Measurements from ENCODE around the gene DGKH. TPM values are rescaled to one million over a fixed set of nuclear protein-coding genes. Genes with fewer than 3 reads are reported as not detected.

Gene DGKH, protein sequence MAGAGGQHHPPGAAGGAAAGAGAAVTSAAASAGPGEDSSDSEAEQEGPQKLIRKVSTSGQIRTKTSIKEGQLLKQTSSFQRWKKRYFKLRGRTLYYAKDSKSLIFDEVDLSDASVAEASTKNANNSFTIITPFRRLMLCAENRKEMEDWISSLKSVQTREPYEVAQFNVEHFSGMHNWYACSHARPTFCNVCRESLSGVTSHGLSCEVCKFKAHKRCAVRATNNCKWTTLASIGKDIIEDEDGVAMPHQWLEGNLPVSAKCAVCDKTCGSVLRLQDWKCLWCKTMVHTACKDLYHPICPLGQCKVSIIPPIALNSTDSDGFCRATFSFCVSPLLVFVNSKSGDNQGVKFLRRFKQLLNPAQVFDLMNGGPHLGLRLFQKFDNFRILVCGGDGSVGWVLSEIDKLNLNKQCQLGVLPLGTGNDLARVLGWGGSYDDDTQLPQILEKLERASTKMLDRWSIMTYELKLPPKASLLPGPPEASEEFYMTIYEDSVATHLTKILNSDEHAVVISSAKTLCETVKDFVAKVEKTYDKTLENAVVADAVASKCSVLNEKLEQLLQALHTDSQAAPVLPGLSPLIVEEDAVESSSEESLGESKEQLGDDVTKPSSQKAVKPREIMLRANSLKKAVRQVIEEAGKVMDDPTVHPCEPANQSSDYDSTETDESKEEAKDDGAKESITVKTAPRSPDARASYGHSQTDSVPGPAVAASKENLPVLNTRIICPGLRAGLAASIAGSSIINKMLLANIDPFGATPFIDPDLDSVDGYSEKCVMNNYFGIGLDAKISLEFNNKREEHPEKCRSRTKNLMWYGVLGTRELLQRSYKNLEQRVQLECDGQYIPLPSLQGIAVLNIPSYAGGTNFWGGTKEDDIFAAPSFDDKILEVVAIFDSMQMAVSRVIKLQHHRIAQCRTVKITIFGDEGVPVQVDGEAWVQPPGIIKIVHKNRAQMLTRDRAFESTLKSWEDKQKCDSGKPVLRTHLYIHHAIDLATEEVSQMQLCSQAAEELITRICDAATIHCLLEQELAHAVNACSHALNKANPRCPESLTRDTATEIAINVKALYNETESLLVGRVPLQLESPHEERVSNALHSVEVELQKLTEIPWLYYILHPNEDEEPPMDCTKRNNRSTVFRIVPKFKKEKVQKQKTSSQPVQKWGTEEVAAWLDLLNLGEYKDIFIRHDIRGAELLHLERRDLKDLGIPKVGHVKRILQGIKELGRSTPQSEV
- 10.8 TPM for polyA plus RNA-seq (ENCODE audit: insufficient read length)
- long read RNA-seq, donor 1, result 0 reads
- long read RNA-seq, donor 2, result 0 reads
- long read RNA-seq, donor 3, result 0 reads
- long read RNA-seq, donor 4, result 0 reads
- long read RNA-seq, donor 5, result 0 reads
- long read RNA-seq, donor 6, result 0 reads
- long read RNA-seq, donor 7, partial matches to known transcripts, result 17 of 17 reads
- long read RNA-seq, donor 7, other reads (novel, unspliced or antisense), result 0 of 17 reads
- long read RNA-seq, donor 8, result 0 reads

GRCh38 chr13:42048342-42048683, at the start of gene DGKH:
TSS of gene DGKH (plus strand) at chr13:42048648. CDS start at chr13:42048774, 126 bp downstream.
- DNase-seq, result no peak

DNA sequence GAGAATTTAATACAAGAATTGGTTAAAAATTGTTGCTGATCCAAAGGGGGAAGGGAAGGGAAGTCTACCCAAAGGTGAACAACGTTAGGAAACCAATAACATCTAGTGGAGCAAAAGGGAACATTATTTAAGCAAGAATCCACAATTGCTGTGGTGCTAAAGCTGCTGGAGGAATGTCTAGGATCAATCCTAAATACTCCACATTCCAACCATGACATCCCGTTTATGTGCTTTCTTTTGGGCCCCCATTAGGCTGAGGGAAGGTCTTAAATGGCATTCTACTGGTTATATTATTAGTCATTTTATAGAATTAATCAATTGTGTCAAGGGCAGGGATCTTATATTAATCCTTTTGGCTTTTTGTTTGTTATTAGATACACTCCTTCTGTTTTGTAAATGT, 47.6 kb upstream of the DGKH start:
- no peak for DNase-seq

DNA sequence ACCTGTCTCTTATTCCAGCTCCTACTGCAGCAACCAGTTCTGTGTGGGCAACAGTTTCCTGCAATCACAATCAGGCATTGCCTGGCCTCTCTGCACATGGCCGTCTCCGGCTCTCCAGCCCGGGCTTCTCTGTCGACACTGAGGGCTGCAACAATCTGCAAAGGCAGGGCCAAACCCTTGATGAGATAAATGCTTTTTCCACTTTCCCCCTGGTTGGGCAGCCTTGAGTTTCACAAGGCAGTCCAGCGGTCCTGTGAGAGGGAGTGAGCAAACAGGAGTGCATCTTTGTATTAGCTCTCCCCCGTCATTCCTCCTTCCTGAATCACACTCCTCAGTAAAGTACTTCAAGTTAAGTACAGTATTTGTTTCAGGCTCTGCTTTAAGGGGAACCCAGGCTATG, 46.9 kb upstream of the DGKH start:
- peak; percentile 37 for DNase-seq

GRCh38 chr13:42002066-42002465, 46.4 kb upstream of the DGKH start:
- no peak for DNase-seq

DNA sequence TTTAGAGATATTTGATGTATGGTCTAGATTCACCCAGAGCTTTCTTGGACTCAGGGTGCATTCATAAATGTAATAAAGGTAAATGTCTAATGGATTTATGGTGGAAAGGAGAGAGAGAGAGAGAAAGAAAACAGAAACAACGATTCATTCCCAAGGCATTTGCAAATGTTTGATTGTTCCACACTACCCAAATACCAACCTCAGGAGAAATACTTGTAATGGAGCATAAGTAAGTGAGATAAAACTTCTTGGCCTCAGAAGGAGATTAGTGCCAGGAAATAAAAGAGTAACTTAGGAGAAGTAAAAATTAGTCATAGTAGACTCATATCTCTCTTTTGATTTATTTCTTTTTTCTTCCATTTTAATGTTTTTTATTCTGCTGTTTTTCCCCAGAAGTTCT, 40.6 kb upstream of the DGKH start:
- no peak for DNase-seq

DNA sequence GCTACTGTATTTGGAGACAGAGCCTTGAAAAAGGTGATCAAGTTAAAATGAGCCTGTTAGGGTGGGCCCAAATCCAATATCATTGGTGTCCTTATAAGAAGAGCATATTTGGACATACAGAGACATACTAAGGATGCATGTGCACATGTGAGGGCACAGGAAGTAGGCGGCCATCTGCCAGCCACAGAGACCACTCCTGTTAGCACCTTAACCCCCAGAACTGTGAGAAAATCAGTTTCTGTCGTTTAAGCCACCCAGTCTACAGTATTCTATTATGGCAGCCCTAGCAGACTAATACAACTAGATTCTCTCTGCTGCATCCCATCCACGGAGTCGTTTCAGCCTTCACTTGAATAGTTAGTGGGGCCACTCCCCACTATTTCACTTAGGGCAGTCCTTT, 39.4 kb upstream of the DGKH start:
- no peak for DNase-seq

DNA sequence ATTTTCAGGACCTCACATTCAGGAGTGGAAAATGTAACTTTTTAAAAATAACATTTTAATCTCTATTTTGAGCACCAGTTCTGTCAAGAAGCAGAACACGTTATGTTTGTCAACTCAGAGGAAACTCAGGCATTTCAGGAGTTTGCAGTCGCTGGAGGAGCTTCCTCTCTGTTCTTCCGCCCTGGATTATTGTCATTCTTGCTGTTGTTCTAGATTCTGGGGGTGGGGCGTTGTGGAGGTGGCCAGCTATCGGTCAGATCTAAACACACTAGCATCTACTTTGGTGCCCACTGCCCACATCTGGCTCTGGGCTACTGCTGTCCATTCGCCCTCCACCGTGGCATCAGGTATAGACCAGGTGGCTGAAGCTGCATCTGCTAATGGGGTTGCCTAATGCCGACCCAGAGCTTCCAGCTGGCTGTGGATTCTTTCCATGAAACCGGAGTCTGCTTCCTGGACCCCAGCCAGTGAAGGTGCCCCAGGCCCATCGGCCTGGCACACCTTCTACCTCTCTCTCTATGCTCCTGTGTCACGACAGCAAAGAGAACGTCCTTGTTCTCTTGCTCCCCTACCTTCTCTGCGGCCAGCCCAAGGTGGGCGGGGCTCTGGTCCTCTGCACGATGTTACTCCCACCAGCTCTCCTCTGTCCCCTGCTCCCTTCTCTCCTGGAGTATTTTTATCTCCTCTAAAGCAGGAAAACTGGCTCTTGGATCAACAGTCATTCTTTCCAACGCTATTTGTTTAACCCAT, 36.7 kb upstream of the DGKH start:
- DNase-seq, result no peak

DNA sequence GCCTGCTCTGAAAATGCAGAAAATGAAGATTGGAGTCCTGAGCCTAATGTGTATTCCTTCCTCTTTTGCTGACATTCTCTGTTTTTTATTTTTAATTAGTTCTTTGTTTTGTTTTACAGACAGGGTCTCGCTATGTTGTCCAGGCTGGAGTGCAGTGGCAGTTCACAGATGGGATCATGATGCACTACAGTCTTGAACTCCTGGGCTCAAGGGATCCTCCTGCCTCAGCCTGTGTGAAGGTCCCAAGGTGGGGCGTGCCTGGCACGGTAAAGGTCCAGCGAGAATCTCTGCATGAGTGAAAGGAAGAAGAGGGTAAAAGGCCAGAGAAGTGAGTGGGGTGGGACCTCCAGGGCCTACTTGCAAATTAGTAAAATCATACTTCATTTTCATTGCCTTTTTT, 34.3 kb upstream of the DGKH start:
- DNase-seq, result no peak

DNA sequence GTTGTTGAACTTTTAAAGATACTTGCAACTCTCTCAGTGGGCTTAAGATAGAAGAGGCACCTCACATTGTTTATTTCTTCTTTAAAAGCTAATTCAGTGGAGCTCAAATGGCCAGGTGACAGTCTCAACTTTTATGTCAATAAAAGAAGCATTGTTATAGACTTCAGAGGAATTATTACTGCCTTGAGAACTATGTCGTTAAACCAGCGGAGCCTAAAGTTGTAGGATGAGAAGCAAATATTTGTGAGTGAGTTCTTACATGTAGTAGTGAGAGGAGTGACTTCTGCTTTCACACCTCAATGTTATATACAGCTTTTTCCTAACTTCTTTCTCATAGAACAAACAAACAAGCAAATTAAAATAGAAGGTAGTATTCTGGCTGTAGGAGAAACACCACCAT, 31.2 kb upstream of the DGKH start:
- DNase-seq, result no peak

- DNase-seq, result no peak
Observed at GRCh38 chr13:42021851-42022250, 26.6 kb upstream of the DGKH start.

DNA sequence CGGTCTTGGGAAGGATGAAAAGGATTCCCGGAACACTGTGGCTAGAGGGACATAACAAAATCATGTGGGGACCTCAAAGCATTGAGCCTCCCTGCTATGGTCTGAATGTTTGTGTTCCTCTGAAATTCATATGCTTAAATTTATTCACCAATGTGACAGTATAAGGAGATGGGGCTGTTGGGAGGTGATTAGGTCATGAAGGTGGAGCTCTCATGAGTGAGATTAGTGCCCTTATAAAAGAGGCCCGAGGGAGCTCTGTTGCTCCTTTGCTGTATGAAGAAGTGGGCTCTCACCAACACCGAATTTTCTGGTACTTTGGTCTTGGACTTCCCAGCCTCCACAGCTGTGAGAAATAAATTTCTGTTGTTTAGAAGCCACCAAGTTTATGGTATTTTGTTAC, 26.1 kb upstream of the DGKH start:
- no peak for DNase-seq

- no peak for DNase-seq
Observed at GRCh38 chr13:42022796-42023493, 25.5 kb upstream of the DGKH start.

DNA sequence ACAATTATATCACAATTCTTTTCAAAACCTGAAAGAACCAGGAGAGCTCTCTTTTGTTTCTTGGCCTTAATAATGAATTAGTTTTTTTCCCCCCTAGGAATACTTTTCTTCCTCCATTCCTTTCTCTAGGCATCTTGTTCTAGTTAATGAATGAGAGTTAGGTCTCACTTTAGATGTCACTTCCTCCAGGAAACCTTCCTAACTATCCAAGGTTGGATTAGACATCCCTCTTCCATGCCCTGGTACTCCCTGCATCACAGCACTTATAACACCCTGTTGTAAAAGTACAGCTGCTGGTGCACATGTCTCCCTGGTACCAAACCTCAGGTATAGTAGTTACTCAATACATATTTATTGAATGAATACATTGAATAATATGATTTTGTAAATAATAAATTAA, 21.2 kb upstream of the DGKH start:
- no peak for DNase-seq

DNA sequence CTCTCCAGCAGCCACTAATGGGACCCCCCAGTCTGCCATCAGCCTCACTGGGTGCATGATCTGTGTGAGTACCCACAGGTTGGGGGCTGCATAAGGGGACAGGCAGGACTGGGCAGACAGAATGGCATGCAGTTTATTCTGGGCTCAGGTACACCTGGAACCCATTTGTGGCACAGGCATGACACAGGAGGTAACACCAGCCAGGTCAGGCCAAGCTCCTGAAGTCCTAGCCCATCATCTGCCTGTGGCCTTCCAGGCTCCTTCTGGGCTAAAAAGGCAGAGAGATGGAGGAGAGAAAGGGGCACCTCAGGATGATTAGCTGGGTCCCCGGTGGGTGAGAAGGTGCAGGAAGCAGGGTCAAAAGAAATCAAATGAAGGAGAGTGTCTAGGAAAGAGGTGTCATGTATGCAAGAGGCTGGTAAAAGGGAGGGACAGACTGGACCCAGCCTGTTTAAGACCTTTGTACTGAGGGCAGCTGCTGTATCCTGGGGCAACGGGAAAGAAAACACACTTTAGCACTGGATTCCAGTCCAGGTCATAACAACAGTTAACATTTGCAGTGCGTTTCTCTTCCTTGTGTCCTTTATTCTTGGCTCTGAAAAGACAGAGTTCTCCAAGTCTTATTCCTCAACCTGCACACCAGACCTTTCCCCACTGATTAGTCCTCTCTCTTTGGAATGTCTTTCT, 20.2 kb upstream of the DGKH start:
- DNase-seq, result peak; percentile 19

DNA sequence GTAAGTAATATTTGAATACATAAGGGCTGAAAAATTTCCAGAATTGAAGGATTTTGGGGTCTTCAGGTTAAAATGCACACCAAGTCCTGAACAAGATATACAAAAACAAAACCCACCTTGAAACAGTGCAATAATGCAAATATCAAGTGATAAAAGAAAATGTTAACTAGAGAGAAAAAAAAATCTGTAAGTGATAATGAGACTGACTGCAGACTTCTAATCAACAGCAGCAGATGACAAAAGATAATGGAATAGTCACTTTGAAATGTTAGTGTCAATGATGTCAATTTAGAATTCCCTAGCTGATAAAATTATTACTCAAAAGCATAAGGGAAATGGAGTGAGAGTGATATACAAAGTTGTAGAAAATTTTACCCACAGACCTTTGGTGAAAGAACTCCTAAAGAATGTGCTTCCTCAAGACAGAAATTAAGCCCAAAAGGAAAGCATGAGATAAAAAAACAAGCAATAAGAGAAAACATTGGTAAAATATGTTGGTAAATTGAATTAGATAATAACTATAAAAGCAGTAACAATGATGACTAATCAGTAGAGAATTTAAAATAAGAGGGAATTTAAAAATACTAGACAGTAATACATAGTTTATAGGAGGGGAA, 12.4 kb upstream of the DGKH start:
- no peak for DNase-seq

DNA sequence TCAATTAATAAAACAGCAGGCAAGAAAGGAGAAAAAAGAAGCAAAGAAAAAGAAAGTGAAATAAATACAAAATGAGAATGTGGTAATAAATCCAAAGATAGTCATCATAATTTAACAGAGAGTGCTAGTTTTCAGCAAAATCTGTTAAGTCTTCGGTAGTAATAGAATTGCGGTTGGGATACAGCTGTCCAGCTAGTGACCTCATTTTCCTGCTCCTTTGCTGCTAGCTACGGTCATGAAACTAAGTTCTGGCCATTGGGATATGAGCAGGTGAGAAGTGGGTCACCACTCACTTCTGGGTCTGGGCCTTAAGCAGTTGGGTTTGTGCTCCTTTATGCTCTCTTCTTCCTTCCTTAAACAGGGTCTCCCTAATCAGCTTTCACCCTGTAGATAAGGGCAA, 11.7 kb upstream of the DGKH start:
- DNase-seq, result no peak

DNA sequence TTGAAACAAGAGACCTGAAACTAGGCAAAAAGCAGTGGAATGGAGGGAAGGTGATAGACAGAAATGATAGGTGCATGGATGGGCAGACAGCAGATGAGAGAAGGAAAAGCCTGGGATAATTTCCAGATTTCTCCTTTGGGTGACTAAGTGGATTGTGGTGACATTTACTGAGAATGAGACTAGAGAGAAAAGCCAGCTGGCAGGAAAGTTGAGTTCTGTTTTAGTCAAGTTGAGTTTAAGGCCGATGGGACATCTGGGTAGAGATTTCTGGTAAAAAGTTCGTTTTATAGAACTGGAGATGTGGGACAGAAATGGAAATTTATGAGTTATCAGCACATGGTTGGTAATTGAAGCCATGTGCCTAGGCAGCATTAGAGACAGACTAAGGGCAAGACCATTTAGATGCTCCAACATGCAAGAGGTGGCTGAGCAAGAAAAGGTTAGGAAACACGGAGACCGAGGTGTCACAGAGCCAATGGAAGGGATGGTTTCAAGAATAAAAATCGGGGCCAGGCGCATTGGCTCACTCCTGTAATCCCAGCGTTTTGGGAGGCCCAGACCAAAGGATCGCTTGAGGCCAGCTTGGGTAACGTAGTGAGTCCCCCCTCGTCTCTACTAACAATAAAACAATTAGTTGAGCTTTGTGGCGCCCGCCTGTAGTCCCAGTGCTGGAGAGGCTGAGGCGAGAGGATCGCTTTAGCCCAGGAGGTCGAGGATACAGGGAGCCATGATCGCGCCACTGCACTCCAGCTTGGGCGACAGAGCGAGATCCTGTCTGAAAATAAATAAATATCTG, 9.6 kb upstream of the DGKH start:
- DNase-seq, result no peak

- no peak for DNase-seq
Observed at GRCh38 chr13:42039457-42039945, 8.9 kb upstream of the DGKH start.
